Fibroblast of lung (primary cell): ENCODE measurements around the gene UPF3A. TPM values are rescaled to one million over a fixed set of nuclear protein-coding genes. Genes with fewer than 3 reads are reported as not detected.
"Not testable (repeated sequence)": the region's sequence is repeated elsewhere in the genome, so short reads cannot be mapped to it uniquely, and the experiment has no call there.

Source experiments
- DNase-seq, 2 donors: peaks; one replicate each; pipeline versions ENCODE4 v3.0.0 to v3.0.0-alpha.2; 2010; ENCODE audit warnings: low read depth in 2 of 2
- H2AFZ ChIP-seq: 2 replicates; pipeline ENCODE4 v1.5.1; 2012; ENCODE audit warnings: low read length, control low read depth, inconsistent platforms
- H3K27ac ChIP-seq: 2 replicates; pipeline ENCODE4 v1.5.1; 2011; ENCODE audit warnings: low read length, control low read depth; ENCODE audit not compliant: insufficient read depth
- H3K27me3 ChIP-seq: 2 replicates; pipeline ENCODE4 v1.5.1; 2011; ENCODE audit warnings: mild to moderate bottlenecking, low read length; ENCODE audit not compliant: control insufficient read depth, insufficient read depth
- H3K36me3 ChIP-seq: 2 replicates; pipeline ENCODE4 v1.5.1; 2011; ENCODE audit warnings: low read length; ENCODE audit not compliant: control insufficient read depth, insufficient read depth
- H3K4me1 ChIP-seq: 2 replicates; pipeline ENCODE4 v1.5.1; 2011; ENCODE audit warnings: low read length; ENCODE audit not compliant: control insufficient read depth, insufficient read depth; ENCODE audit errors: extremely low read depth
- H3K4me2 ChIP-seq: 2 replicates; pipeline ENCODE4 v1.5.1; 2011; ENCODE audit warnings: low read length, control low read depth; ENCODE audit not compliant: insufficient read depth; ENCODE audit errors: extremely low read depth
- H3K4me3 ChIP-seq, 4 experiments: fragments of 200-600 bp in 1 of 4; sonication (generic) in 1 of 4; replicated peaks in 1 of 4; 2 replicates each; pipeline ENCODE4 v1.5.1; 2011 to 2016; ENCODE audit warnings: low read length in 4 of 4, low read depth in 3 of 4, mild to moderate bottlenecking in 3 of 4, control low read depth in 2 of 4, inconsistent platforms in 1 of 4, mixed read lengths in 1 of 4; ENCODE audit not compliant: insufficient read depth in 1 of 4; ENCODE audit errors: control extremely low read depth in 1 of 4
- H3K79me2 ChIP-seq: 2 replicates; pipeline ENCODE4 v1.5.1; 2012; ENCODE audit warnings: mild to moderate bottlenecking, low read length, inconsistent platforms; ENCODE audit not compliant: control insufficient read depth, insufficient read depth
- H3K9ac ChIP-seq: 2 replicates; pipeline ENCODE4 v1.5.1; 2011; ENCODE audit warnings: mild to moderate bottlenecking, low read length, control low read depth; ENCODE audit not compliant: insufficient read depth
- H3K9me3 ChIP-seq: 2 replicates; pipeline ENCODE4 v1.5.1; 2012; ENCODE audit warnings: low read depth, low read length; ENCODE audit not compliant: control insufficient read depth, insufficient read depth
- H4K20me1 ChIP-seq: 2 replicates; pipeline ENCODE4 v1.5.1; 2011; ENCODE audit warnings: low read length; ENCODE audit not compliant: control insufficient read depth, insufficient read depth; ENCODE audit errors: extremely low read depth
- CTCF ChIP-seq, 2 donors: IDR thresholded peaks in 1 of 2; conservative IDR thresholded peaks in 1 of 2; 1 replicate in 1 of 2; 2 replicates in 1 of 2; pipeline ENCODE4 v1.5.1; 2011 to 2012; ENCODE audit warnings: low read length in 2 of 2, control low read depth in 1 of 2, inconsistent platforms in 1 of 2, low read depth in 1 of 2, mild to moderate bottlenecking in 1 of 2
- EZH2 ChIP-seq: IDR thresholded peaks from 2 replicates; pipeline ENCODE4 v1.5.1; 2012; ENCODE audit warnings: low read length, control low read depth, mild to moderate bottlenecking; ENCODE audit errors: missing control alignments
- polyA plus RNA-seq, 2 donors: library from polyadenylated mRNA; depleted of rRNA in 1 of 2; stranded (reverse) in 1 of 2; unstranded in 1 of 2; fragments of >200 nt; gene quantifications; 2 replicates each; pipeline ENCODE4 v1.2.1, GENCODE V29; 2011 to 2012; ENCODE audit warnings: missing spikeins in 1 of 2
- total RNA-seq: library from RNA; depleted of rRNA; stranded (reverse); fragments of >200 nt; gene quantifications from 2 replicates; pipeline ENCODE4 v1.2.1, GENCODE V29; 2014

Gene UPF3A
- total and polyA plus RNA-seq, 2 donors (not counting 1 experiment from before 2014, with no cell fraction given): 27.6 to 40.5 TPM

- Histone ChIP-seq H3K4me1 (no peaks in the 10 kb centered on the region), H3K9me3 (no peaks in the 10 kb centered on the region), H4K20me1 (no peaks in the 10 kb centered on the region), H3K4me3 (no peak overlapping the region), H3K9ac (no peak overlapping the region), H3K79me2 (no peaks in the 10 kb centered on the region), H3K36me3 (no peaks in the 10 kb centered on the region), H3K4me2 (no peak overlapping the region), H2AFZ (no peak overlapping the region), H3K27me3 (no peaks in the 10 kb centered on the region), H3K27ac (no peak overlapping the region)
- DNase-seq: no peak
- TF ChIP-seq CTCF (conservative IDR thresholded peaks at IDR 0.05 in 1 of 2, IDR thresholded peaks at IDR 0.05 in 1 of 2; ENCODE audit: low read depth in 1 of 2, low read length in 2 of 2) (no peak), EZH2 (no peak)
Observed at GRCh38 chr13:114334305-114335053, 53.1 kb downstream of the UPF3A start.

GRCh38 chr13:114336457-114336856, 55.1 kb downstream of the UPF3A start:
- not testable (repeated sequence) for H3K79me2 ChIP-seq, H3K4me2 ChIP-seq, H3K4me1 ChIP-seq, DNase-seq, H3K27me3 ChIP-seq, H3K36me3 ChIP-seq, H3K9ac ChIP-seq, H3K4me3 ChIP-seq, H3K27ac ChIP-seq, H2AFZ ChIP-seq, H3K9me3 ChIP-seq, H4K20me1 ChIP-seq

- H3K4me3 ChIP-seq: no peak overlapping the region
- H3K27me3 ChIP-seq: no peaks in the 10 kb centered on the region
- H4K20me1 ChIP-seq: no peaks in the 10 kb centered on the region
- no peak overlapping the region for H3K4me2 ChIP-seq
- H3K9me3 ChIP-seq: no peaks in the 10 kb centered on the region
- no peaks in the 10 kb centered on the region for H3K79me2 ChIP-seq
- no peaks in the 10 kb centered on the region for H3K36me3 ChIP-seq
- TF ChIP-seq CTCF (conservative IDR thresholded peaks at IDR 0.05 in 1 of 2, IDR thresholded peaks at IDR 0.05 in 1 of 2; ENCODE audit: low read depth in 1 of 2, low read length in 2 of 2) (no peak), EZH2 (no peak)
- H2AFZ ChIP-seq: no peak overlapping the region
- no peak for DNase-seq
- no peaks in the 10 kb centered on the region for H3K4me1 ChIP-seq
- H3K27ac ChIP-seq: no peak overlapping the region
- H3K9ac ChIP-seq: no peak overlapping the region
Observed at GRCh38 chr13:114338959-114339358, 57.6 kb downstream of the UPF3A start.
